ENCODE data around the gene PRDM11.

PRDM11 gene

GRCh38 chr11:45158210-45158731 is 11.8 kb downstream of the PRDM11 start:
- DNase-seq, result no peak

DNA sequence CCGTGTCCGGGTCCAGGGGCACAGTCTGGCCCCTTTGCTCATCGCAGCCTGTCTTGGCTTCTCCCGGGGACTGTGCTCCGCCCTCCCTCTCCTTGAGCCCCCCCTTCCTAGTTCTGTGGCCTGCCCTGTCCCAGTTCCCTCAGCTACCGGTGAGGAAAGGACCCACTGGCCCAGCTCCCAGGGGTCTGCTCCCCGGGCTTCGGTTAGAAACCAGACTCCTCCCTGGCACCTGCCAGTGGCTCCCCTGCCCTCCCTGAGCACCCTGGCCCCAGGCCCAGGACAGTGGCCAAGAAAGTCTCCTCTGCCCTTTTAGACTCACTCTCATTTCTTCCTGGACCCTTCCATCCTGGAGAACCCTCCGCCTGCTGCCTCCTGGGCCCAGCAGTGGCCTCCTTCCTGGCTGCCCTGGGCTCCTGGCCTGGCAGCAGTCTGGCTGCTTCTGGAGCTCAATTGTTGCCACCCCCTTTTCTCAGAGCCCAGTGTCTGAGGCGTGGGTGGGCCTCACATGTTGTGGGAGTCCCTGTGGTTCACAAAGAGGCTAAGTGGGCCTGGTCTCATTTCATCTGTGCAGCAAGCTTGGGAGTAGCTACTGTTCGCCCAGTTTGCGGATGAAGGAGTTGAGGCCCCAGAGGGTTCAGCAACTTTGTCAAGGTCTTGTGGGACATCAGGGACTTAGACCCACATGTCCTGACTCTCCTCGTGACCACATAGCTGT is 12.6 kb downstream of the PRDM11 start:
- DNase-seq, result no peak

DNA sequence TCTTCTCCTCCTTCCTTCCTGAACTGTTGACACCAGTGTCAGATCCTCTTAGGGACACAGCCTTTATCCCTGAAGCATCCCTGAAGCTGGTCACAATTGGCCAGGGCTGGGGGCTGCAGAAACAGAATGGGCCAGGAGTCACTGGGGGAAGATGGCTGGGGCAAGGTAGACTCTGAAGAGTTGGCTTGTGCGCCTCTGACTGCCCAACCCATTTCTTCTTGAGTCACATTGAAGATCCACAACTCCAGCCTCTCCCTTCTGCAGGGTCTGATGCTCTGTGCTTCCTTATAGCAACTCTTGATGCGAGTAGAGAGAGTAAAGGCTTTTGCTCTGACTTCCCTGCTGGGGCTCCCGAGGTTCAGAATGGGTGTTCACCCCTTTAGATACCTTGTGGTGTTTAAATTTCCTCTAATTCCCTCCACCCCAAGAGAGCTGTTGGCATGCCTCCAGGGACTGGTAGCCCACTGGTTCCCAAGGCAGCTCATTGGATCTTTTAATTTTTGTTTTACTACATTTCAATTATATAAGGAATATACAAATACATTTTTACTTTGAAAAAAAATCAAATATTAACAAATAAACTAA is 13.4 kb downstream of the PRDM11 start:
- no peak for DNase-seq

- no peak for DNase-seq
Measured at GRCh38 chr11:45161252-45162063, 15.0 kb downstream of the PRDM11 start.

DNA sequence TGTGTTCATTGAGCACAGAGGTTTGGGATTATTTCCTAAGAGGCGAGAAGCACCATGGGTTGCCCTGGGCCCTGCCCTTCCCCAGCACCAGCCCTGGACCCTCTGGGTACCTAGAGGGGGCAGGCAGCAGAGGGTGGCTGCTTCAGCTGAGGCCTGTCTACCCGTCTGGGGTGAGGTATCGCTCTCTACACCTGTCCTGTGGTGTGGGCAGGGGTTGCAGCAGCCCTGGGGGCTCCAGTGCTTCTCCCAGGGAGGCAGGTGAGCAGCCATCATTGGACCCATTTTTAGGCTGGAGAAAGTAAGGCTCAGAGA is 15.6 kb downstream of the PRDM11 start:
- no peak for DNase-seq

GRCh38 chr11:45162916-45163879 is 16.8 kb downstream of the PRDM11 start:
- no peak for DNase-seq

- DNase-seq, result no peak
Measured at GRCh38 chr11:45163956-45164575, 17.6 kb downstream of the PRDM11 start.

DNA sequence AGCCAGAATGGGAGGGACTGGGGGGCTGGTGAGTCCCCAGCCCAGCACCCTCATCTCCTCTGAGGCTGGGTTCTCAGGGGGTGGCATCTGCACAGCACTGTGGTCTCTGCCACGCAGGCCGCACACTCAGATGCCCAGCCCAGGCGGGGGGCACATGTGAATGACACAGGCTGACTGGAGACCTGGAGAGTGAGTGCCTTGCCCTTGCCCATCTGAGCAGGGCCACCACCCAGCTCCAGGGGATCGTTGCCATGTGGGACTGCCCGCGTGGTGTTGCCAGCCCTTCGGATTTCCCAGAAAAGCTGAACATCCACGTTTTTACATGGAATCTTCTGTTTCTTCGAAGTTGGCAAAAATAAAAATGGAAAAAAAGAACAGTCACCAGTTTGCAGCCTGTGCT is 18.9 kb downstream of the PRDM11 start:
- no peak for DNase-seq

DNA sequence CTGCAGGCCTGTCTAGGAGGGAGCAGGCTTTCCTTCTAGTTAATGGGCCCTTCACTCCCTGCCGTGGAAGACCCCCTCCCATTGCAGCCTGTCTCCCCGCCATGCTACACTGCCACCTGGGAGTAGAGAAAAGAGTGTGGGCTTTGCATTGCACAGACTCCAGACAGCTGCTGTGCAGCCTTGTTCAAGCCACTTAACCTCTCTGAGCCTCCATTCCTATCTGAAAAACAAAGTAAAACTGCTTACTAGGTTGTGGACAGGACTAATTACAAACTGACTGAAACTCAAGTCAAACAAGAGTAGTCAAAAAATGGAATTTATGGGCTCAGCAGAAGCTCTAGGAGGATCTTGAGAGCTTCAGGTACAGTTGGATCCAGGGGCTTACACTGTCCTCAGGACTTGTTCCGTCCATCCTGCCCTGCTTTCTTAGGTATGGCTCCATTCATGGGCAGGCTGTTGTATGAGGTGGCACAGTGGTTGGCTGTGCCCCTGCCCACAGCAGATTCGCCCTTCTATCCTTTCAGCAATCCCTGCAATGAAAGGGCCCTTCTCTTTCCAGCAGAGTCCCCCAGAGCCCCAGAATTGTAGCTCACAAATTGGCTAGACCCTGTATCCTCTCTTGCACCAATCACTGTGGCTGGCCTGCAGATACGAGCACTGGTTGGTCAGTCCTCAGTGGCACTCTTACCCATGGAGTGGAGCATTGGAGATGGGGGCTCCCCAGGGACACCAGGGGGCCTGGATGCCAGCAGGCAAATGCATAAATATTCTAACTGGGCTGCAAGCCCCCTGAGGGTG is 19.6 kb downstream of the PRDM11 start:
- DNase-seq, result no peak

- no peak for DNase-seq
Measured at GRCh38 chr11:45166604-45166897, 20.1 kb downstream of the PRDM11 start.

DNA sequence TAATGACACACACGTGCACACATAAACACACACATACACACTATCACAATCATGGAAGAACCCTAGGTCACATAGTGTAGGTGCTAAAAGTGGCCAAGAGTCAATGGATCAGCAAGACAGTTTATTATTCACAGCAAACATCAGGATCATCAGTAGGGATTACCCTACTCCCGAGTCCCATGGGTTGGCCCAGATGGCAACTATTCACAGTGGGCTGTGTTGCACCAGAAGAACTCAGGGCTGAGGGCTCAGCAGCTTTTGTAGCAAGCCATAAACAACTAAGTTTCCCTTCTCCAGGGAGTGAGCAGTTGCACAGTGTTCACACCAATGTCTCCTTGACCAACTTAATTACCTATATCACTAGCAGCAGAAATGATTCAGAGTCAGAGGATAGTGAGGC is 20.8 kb downstream of the PRDM11 start:
- DNase-seq, result no peak

- no peak for DNase-seq
Measured at GRCh38 chr11:45168366-45169130, 22.1 kb downstream of the PRDM11 start.

- DNase-seq, result no peak
Measured at GRCh38 chr11:45169310-45170072, 23.1 kb downstream of the PRDM11 start.

- DNase-seq, result no peak
Measured at GRCh38 chr11:45170484-45170883, 24.0 kb downstream of the PRDM11 start.

DNA sequence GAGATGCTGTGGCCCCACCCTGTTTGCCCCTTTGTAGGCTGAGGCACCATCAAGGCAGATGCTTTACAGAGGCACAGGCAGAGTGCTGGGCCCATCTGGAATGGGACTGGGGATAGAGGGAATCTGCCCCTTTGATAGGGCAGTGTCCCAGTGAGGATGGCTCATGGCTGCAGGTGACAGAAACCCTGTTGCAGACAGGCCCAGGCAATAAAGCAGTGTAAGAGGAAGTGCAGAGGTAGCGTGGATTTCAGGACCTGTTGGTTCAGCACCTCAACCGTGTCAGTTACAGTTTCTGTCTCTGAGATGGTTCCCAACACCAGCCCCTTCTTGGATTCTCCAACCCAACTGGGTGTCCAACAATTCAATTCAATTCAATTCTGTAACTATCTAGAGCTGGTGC is 25.1 kb downstream of the PRDM11 start:
- no peak for DNase-seq

GRCh38 chr11:45173064-45173463 is 26.6 kb downstream of the PRDM11 start:
- no peak for DNase-seq

DNA sequence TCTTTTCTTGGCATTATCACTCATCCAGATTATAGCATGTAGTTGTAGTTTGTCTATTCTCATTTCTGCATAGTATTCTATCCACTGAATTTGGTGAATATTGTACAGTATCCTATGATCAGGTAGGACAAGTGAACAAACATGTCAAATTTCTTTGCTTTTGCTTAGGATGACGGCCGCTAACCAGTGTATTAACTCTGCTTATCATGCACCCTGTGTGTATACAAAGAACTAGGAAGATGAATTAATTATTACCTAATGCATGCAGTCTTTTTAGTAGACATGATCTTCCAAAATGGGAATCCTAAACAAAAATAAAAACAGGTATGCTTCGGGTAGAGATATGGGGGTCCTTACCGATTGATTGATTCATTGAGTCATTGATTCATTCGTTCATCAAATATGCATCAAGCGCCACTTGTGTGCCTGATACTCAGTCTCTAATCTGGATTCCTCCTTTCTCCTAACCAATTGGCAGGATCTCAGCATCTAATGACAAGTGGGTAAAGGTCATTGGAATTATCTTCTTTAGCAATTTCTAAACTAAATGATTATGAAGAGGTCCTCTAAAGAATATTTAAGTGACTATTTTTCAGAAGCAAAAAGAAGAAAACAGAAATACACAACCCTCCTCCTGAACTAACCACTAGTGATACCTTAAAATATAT is 27.9 kb downstream of the PRDM11 start:
- no peak for DNase-seq

DNA sequence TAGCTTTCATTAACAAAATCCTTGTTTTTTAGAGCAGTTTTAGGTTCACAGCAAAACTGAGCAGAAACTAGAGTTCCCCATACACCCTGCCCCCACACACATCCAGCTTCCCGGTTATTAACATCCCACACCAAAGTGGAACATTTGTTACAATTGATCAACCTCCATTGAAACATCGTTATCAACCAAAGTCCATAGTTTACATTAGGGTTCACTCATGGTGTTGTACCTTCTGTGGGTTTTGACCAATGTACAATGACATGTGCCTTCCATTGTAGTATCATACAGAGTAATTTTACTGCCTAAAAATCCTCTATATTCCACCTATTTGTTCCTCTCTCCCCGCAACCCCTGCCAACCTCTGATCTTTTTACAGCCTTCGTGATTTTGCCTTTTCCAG is 28.5 kb downstream of the PRDM11 start:
- DNase-seq, result no peak

- DNase-seq, result no peak
Measured at GRCh38 chr11:45176996-45177395, 30.6 kb downstream of the PRDM11 start.

GRCh38 chr11:45178223-45178622 is 31.8 kb downstream of the PRDM11 start:
- no peak for DNase-seq
